SW480 (cell line): Measurements from ENCODE around the gene SPDEF.

Source experiments
- DNase-seq: peaks from one replicate; pipeline ENCODE4 v3.0.0-alpha.2; 2016; ENCODE audit warnings: low spot score

SPDEF gene

GRCh38 chr6:34583861-34584604, 27.9 kb upstream of the SPDEF start:
- no peak for DNase-seq

- DNase-seq: no peak
These were observed 27.3 kb upstream of the SPDEF start for GRCh38 chr6:34583461-34583860.

- DNase-seq: no peak
These were observed 25.4 kb upstream of the SPDEF start for GRCh38 chr6:34581561-34581920.

- no peak for DNase-seq
These were observed 24.8 kb upstream of the SPDEF start for GRCh38 chr6:34580707-34581560.

- no peak for DNase-seq
These were observed 22.5 kb upstream of the SPDEF start for GRCh38 chr6:34578445-34579262.

DNA sequence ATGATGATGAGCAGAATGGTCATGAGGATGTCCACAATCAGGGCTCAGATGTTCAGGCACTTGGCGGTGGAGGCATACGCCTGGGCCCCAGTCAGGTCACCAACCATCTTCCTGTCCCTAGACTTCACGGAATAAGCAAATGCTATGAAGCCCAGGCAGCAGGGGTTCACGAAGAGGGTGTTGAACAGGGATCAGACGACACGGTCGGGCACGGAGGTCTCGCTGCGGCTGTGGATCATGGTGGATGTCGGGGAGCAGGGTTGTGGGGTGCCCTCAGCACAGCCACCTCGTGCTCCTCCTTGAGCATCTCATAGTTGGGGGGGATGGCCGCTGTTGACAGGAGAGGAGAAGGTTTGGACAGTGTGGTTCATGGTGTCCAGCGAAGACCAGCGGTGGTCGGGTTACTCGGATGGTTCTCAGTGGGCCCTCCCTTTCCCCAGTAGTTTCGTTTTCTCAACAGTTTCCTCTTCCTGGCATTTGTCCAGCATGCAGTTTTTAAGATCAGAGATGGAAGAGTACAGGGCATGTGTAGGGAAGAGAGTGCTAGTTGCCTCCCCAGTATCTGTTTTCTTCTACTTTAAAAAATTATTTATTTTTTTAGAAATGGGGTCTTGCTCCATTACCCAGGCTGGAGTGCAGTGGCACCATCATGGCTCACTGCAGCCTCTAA, 20.3 kb upstream of the SPDEF start:
- DNase-seq: no peak

- DNase-seq: no peak
These were observed 19.2 kb upstream of the SPDEF start for GRCh38 chr6:34575326-34575725.

GRCh38 chr6:34574647-34575293, 18.6 kb upstream of the SPDEF start:
- DNase-seq: no peak

GRCh38 chr6:34573567-34574183, 17.5 kb upstream of the SPDEF start:
- no peak for DNase-seq

- DNase-seq: no peak
These were observed 16.5 kb upstream of the SPDEF start for GRCh38 chr6:34572585-34572984.

- no peak for DNase-seq
These were observed 15.9 kb upstream of the SPDEF start for GRCh38 chr6:34572021-34572420.

DNA sequence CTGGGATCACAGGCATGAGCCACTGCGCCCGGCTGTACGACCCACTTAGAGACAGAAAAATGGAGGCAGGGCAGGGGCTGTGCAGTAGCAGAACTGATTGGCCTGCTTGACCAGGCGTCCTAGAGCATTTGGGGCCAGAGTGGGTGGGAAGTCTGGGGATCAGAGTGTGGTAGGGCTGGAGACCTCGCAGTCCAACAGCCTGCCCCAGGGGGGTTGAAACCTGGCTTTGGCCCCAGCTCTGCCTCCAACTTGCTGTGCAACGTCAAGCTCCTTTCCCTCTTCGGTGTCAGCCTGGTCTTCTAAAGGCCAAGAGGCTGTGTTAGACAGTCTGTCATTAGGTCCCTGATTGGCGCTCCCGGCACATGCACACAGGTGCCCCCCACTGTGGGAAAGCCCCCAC, 15.3 kb upstream of the SPDEF start:
- DNase-seq: no peak

- DNase-seq: no peak
These were observed 14.1 kb upstream of the SPDEF start for GRCh38 chr6:34570066-34570833.

DNA sequence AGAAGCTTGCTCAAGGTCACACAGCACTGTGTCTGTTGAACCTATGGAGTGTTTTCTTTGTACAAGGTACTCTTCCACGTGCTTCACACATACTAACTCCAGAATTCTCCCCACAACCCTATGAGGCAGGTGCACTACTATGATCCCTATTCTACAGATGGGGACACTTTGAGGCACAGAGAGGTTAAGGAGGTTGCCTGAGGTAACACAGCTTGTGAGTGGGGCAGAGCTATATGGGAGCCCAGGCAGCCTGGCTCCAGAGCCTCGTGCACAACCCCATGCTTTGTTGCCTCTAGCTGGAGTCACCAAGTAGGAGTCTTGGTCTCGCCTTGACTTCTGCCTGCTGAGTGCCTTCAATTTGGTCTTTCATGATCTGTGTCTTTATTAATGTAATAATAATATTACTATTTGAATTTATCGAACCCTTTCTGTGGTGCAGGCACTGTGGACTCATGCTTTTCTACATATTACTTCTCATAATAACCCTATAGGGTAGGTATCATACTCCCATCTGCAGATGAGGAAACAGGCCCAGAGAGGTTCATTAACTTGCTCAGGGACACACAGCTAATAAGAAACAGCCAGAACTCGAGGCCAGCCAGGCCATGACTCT, 13.3 kb upstream of the SPDEF start:
- DNase-seq: no peak

- no peak for DNase-seq
These were observed 12.4 kb upstream of the SPDEF start for GRCh38 chr6:34568341-34569201.

DNA sequence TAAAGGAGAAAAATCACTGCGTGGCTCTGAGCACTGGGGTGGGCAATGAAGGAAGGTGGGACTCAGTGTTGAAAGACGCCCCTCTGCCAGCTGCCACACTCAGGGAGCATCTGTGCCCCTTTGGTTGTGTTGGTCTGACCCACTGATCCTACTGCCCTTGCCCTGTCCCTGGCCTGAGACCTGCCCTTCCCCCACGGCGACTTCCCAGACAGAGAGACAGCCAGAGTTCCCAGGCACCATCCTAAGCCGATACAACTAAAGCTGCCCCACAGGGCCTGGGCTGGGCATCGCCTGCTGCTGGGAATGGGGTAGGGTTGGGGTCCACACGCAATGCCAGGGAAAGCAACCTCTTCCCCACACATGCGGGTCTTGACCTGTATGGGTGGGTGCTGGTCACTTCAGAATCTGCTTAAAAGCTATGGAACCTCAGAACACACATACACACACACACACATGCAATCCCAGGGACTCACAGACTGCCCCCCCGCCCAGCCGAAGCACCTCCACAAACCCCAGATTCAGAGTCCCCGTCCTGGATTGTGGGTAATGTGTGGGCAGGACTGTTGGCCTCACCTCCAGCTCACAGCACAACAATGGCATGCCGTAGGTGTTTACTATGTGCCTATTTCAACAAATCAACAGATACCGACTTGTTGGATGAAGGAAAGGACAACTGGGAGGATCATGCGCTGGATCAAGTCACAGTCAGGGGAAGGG, 10.9 kb upstream of the SPDEF start:
- no peak for DNase-seq

GRCh38 chr6:34565722-34566137, 9.6 kb upstream of the SPDEF start:
- no peak for DNase-seq

GRCh38 chr6:34564181-34564580, 8.1 kb upstream of the SPDEF start:
- no peak for DNase-seq
